Loucy (cell line): ENCODE results near the gene ATG13.

ENCODE experiments used
- CTCF ChIP-seq: fragments of 200-600 bp; sonication (generic); conservative IDR thresholded peaks from 2 replicates; pipeline ENCODE4 v1.5.1; 2014; ENCODE audit warnings: mild to moderate bottlenecking, antibody characterized with exemption, low read length
- EZH2phosphoT487 ChIP-seq: fragments of 200-600 bp; IDR thresholded peaks from 2 replicates; pipeline ENCODE4 v1.6.1; 2018; ENCODE audit warnings: antibody characterized with exemption, mild to moderate bottlenecking, moderate library complexity, borderline replicate concordance

- no peak for TF ChIP-seq CTCF
- no peak for TF ChIP-seq EZH2phosphoT487
These were observed 29.2 kb upstream of the ATG13 start for GRCh38 chr11:46588131-46588530.
